ENCODE data around the gene EFS.

DNA sequence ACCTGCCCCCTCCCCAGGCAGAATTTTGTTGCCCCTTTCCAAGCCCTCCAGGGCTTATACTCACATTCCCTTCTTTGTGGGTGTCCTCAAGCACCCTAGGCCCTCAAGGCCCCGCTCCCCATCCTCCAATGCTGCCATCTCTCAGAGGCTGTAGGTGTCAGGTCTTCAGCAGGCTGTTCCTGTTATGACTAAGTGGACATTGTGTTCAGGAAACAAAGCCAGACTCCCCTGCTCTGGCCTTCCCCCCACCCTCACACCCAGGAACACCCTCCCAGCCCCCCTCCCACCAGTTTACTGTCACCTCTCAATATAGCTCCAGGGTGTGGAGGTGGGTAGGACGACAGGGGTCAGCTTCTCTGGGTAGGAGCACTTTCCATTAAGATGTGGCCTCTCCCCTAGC lies 44.5 kb upstream of the EFS start:
- TF ChIP-seq, protein P1, sequence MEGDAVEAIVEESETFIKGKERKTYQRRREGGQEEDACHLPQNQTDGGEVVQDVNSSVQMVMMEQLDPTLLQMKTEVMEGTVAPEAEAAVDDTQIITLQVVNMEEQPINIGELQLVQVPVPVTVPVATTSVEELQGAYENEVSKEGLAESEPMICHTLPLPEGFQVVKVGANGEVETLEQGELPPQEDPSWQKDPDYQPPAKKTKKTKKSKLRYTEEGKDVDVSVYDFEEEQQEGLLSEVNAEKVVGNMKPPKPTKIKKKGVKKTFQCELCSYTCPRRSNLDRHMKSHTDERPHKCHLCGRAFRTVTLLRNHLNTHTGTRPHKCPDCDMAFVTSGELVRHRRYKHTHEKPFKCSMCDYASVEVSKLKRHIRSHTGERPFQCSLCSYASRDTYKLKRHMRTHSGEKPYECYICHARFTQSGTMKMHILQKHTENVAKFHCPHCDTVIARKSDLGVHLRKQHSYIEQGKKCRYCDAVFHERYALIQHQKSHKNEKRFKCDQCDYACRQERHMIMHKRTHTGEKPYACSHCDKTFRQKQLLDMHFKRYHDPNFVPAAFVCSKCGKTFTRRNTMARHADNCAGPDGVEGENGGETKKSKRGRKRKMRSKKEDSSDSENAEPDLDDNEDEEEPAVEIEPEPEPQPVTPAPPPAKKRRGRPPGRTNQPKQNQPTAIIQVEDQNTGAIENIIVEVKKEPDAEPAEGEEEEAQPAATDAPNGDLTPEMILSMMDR (IDR thresholded peaks at IDR 0.05), result no peak
- no peak for TF ChIP-seq POLR2AphosphoS5 (IDR thresholded peaks at IDR 0.05)
- no peak for TF ChIP-seq POLR2A (IDR thresholded peaks at IDR 0.05)
- TF ChIP-seq EP300 (IDR thresholded peaks at IDR 0.05), result no peak
